ENCODE results near the gene CYTH2.
"Not testable (repeated sequence)": the region's sequence is repeated elsewhere in the genome, so short reads cannot be mapped to it uniquely, and the experiment has no call there.

CYTH2 gene

GRCh38 chr19:48511800-48512503 is 42.8 kb downstream of the CYTH2 start, which contains the start of gene LMTK3:
LMTK3 (minus strand) TSS chr19:48511835; CDS start chr19:48511576, 259 bp downstream.
- TF ChIP-seq ZFX (IDR thresholded peaks at IDR 0.05; ENCODE audit: borderline replicate concordance) (no peak), CTCF (IDR thresholded peaks at IDR 0.05) (no peak)
- H3K27ac ChIP-seq = no peak within 1 kb of the TSS

- TF ChIP-seq ZFX (IDR thresholded peaks at IDR 0.05; ENCODE audit: borderline replicate concordance) (no peak), CTCF (IDR thresholded peaks at IDR 0.05) (no peak)
- H3K27ac ChIP-seq = peak overlapping the region; percentile 54
Observed at GRCh38 chr19:48512504-48513288, 43.5 kb downstream of the CYTH2 start.

- TF ChIP-seq CTCF (IDR thresholded peaks at IDR 0.05) = no peak
- no peak for TF ChIP-seq ZFX (IDR thresholded peaks at IDR 0.05; ENCODE audit: borderline replicate concordance)
Observed at GRCh38 chr19:48513289-48514122, 44.3 kb downstream of the CYTH2 start.

GRCh38 chr19:48514123-48514458 is 44.9 kb downstream of the CYTH2 start:
- no peak for TF ChIP-seq CTCF (IDR thresholded peaks at IDR 0.05)
- no peak for TF ChIP-seq ZFX (IDR thresholded peaks at IDR 0.05; ENCODE audit: borderline replicate concordance)
- H3K27ac ChIP-seq = no peak overlapping the region

More at GRCh38 chr19:48513289-48514122, 44.3 kb downstream of the CYTH2 start:
- peak overlapping the region; percentile 54 for H3K27ac ChIP-seq

- TF ChIP-seq ZFX (IDR thresholded peaks at IDR 0.05; ENCODE audit: borderline replicate concordance) = no peak
- H3K27ac ChIP-seq = no peak overlapping the region
Observed at GRCh38 chr19:48516536-48516935, 47.4 kb downstream of the CYTH2 start.

GRCh38 chr19:48518207-48518606 is 49.0 kb downstream of the CYTH2 start:
- H3K27ac ChIP-seq = no peak overlapping the region
- TF ChIP-seq CTCF (IDR thresholded peaks at IDR 0.05) (no peak), ZFX (IDR thresholded peaks at IDR 0.05; ENCODE audit: borderline replicate concordance) (no peak)

- H3K27ac ChIP-seq = not testable (repeated sequence)
Observed at GRCh38 chr19:48519426-48519825, 50.3 kb downstream of the CYTH2 start.

GRCh38 chr19:48520134-48520533 is 51.0 kb downstream of the CYTH2 start:
- no peak overlapping the region for H3K27ac ChIP-seq
- TF ChIP-seq ZFX (IDR thresholded peaks at IDR 0.05; ENCODE audit: borderline replicate concordance) = no peak
- TF ChIP-seq CTCF (IDR thresholded peaks at IDR 0.05) = no peak
